ACHN (cell line): ENCODE measurements around the gene TCF4.

ENCODE experiments used
- DNase-seq: peaks from one replicate; pipeline ENCODE4 v3.0.0-alpha.2; 2015
- in situ Hi-C: cut with HindIII; loops from 2 replicates; pipeline ENCODE4 v1.10.0; 2017; ENCODE audit warnings: low sequenced_read_pairs, low pct_ligation_motif_present, low pct_unique_long_range_greater_than_20kb

TCF4 gene

DNA sequence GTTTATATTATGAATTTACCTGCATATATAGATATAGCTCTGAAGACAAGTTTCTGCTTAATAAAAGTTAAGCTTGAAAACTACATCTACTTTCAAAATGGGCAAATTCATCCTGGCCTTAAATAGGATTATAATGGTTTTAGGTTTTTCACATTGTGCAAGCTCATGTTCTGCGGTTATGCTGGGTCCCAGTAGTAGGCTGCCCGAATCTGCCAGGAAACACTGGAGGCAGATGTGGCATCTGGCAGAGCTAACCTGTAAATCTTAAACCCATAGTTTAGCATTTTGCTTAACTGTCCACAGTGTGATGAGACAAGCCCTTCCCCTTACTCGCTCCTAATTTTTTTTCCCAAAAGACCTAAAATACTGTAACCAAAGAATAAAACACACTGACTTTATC is 234.2 kb downstream of the TCF4 start:
- DNase-seq: no peak
- in situ Hi-C loops: no loop called here

DNA sequence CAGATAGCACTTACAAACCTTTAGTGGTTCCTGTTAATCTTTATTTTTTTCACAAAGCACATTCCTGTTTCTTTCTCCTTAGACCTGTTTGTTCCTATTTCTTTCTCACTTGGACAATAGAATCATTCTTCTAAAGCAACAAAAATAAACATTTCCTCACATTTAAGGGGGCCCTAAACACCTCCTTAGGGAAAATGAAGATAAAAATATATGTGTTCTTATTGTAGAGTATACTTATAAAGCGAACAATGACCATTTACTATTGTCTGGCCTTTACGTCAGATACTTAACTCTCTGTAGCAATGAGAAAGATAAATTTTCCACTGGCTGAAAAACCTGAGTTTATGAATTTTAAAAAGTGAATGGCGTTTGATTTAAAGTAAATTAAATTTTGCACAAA is 234.6 kb downstream of the TCF4 start:
- in situ Hi-C loops: no loop called here
- no peak for DNase-seq

DNA sequence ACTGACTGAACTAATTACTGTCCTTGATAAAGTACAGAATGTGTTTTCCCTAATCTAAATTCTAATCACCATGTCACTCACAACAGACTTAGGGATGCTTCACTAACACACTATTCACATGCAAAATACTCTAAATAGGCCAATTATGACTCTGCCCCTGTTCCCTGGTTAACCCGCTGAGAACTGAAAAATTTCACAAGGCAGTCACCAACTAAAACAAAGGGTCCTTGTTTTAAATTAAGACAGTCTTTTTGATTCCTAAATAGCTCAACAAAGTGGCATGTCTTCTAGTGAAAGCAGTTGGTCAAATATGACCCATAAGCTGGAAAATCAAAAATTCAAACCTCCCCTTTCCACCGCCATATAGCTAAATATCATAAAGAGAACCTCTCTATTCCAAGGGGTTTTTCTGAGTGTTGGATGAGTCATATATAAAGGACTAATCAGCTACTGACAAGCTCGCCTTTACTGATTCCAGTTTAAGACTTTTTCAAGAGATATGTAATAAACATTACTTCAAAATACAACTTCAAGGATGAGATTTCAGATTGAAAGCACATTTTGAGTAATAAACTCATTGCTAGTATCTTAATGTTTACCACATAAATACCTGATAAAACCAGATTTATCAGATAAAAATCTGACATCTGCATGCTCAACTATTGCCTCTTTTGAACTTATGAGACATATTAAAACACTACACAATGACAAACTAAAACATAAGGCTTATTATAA is 235.8 kb downstream of the TCF4 start:
- in situ Hi-C loops: no loop called here
- no peak for DNase-seq

DNA sequence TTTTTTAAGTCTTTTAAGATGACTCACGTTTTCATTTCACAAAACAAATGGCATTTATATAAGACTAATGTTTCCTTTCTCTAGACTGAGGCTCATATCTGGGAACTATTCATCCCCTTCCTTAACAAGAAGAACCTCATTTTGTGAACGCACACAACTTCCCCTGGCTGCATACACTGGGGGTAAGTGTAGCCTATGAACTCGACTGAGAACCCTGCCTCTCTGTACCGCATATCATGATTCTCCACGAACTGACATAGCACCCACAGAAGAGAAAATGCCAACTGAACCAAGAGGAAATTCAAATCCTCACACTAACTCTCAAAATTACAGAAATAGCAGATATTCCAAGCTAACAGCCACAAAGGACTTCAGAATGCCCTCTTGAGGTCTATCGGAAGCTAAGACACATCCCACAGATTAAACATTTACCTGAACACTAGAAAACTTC is 236.7 kb downstream of the TCF4 start:
- in situ Hi-C loops: no loop called here
- DNase-seq: peak; percentile 20

DNA sequence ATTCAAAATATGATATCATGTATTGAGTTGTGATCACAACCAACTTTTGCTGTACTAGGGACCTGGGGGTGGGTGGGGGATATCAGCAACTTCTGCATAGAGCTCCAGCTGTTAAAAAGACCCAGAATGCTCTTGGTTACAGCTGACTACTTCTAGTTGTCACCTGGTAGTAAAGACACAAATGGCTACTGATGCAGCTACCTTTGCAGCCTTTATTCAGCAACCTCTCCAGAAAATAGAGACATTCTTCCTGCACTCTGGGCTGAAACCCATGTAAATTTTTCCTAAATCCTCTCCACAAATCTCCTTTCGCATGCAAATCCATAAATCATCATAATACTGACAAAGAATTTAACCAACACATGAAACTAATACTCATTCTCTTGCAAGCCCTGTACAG is 238.3 kb downstream of the TCF4 start:
- DNase-seq: no peak
- in situ Hi-C loops: no loop called here

DNA sequence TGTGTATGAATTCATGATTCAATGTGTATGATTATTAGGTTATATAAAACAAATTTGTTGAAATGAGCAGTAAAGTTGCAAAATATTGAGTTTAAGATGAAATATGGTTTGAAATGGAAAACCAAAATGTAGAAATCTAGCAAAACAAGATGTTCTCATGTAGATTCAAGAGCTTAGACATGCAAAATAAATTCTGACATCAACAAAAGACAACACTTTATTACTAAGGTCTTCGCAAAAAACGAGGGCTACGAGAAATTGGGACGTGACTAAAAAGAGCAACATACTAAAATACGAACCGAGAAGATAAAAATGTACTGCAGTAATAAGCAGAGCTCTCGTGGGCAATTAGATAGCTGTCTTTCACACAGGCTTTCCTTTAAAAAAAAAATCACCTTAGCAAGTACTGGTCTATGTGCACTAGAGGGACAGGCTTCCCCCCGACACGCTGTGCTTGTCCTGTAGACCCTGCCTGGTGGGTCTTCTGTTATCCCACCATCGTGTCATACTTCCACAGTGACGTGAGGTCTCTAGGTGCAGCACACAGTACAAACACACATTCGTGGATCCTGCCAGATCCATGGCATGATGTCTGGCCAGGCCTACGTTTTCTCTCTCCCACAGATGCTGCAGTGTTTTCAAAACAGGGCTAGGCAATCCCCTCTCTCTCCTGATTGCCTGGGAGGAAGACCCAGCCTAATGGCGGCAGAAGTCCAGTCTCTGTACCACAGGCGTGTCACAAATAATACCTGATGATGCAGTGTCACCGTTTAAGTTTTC is 240.8 kb downstream of the TCF4 start:
- in situ Hi-C loops: no loop called here
- no peak for DNase-seq

DNA sequence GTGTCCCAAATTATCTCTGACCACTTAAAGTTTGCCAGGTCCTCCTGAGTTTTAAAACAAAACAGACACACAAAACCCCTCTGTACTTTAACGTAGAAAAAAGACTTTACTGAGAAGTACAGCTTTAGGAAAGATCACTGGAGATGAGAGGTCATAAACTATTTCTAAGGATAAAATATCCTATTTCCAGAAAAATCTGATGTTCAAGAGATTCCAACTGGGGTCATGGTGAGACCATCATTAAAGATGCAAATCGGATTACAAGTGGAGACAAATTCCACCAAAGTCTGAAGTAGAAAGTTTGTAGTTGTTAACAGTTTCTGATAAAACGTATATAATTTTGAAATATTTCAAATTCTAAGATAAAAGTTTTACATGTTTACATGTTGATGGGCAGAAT is 241.6 kb downstream of the TCF4 start:
- DNase-seq: no peak
- in situ Hi-C loops: no loop called here

DNA sequence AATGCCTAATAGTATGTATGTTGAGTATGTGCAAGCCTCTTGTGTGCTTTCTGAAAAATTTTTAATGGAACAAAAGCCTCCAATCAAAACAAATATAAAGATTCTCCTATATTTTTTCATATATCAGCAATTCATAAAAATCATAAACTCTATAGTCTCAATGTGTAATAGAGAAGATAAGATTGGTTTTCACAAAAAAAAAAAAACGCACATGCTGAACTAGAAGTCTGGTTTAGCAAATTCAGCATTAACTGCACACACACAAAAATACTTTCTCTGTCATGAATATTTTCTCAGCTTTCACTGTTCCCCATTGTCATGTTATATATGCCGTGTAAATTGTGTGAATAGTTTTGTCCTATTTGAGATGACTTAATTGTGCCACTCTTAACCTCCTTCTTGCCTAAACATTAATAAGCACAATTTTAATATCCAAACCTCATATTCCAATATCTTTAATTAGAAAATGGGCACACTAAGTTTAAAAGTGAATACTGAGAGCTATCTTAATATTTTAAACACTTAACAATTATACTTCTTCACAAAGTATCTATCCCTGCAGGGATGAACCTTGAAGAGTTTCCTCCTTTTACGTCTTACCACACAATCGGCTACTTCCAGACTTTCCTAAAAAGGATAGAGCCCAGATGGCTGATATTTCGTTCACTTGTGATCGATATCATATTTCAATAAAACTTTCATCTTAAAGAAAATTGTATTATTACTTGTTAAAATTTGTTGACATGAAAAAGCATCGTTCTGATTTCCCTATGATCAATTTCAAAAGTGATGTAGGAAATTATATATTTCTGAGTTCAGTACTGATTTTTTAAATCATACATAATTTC is 242.7 kb downstream of the TCF4 start:
- in situ Hi-C loops: no loop called here
- DNase-seq: no peak

DNA sequence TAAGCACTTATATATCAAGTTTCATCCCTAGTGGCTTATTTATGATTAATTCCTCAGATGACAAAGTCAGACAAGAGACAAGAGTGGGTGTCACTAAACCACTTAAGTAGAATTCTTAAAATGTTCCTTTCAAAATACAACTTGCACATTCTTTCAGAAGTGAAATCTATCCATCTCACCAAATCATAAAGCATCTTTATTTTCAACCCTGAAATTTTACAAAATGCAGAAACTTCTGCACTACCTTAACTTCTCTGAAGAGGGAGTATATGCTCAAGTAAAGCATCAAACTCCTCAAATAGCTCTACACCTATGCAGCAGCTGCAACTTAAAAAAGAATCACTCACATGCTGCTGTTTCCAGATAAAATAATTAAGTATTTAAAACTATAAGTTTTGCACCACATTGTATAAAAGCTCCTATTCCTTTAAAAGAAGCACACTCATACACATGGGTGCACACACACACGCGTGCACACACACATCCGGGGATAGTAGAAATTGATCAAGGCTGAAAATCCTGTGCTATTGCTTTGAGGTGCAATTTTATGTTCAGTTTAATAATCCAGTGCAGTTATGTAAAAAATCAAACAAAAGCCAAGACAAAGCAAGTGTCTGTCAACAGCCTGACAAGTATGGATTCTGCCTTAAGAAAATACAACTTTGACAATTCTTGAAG is 244.5 kb downstream of the TCF4 start:
- in situ Hi-C loops: no loop called here
- DNase-seq: peak; percentile 29

DNA sequence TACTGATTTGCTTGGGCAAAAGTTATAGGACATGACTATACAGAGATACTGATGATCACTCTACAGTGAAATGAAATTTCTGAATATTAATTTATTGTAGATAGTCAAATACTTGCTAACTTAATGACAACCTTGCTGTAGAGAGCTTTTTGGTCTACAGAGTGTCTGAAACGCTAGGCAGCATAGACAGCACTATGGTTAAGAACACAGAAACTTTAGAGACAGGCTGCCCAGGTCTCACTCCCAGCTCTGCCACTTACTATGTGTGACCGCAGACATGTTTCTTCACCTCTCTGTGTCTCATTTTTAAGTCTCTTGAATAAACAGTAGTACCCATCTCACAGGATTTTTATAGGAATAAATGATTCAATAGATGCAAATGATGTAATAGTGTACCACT is 247.0 kb downstream of the TCF4 start:
- in situ Hi-C loops: no loop called here
- no peak for DNase-seq

DNA sequence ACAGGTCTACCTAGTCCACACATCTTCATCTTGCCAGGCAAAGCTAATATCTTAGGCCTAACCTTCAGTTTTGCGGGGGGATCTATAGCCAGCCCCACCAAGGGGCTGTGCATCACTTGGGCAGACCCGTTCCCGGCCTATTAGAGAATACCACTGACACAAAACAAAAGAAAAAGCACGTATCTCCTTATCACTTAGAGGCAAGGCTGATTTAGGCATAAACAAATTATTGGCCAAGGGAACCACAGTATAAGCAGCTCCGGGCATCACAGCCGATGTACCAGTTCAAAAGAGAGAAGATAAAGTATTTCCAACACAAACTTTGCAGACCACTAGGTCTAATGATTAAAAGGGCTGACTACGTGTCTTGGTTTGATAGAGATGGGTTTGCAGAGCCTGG is 248.0 kb downstream of the TCF4 start:
- in situ Hi-C loops: no loop called here
- no peak for DNase-seq

DNA sequence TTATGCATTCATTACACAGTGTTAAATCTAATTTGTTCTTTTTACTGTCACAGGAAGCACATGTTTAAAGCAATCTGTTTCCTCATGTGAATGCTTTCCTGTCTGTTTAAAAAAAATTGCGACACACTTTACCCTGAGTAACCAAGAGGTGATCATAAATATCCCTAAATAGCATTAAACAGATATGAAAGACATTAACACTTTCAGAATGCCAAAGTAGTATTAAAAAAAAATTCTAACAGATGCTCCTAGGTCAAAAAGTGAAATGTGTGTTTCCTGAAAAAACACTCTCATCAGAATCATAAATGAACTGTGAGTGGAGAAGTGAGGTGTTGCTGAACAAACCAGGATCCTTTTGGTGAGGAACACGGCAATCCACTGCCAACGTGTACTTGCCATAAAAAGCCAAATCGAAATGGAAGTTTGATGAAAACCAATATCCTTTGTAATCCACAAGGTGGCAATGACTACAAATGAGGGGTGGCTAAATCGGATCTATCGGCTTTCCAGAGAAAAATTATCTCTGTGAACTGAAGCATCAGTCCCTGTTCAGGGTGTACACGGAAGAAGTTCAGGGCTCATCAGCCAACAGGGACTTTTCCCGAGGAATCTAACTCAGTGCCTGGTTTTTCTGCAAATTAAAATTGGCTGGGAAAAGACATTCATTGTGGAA is 248.9 kb downstream of the TCF4 start:
- in situ Hi-C loops: no loop called here
- no peak for DNase-seq

DNA sequence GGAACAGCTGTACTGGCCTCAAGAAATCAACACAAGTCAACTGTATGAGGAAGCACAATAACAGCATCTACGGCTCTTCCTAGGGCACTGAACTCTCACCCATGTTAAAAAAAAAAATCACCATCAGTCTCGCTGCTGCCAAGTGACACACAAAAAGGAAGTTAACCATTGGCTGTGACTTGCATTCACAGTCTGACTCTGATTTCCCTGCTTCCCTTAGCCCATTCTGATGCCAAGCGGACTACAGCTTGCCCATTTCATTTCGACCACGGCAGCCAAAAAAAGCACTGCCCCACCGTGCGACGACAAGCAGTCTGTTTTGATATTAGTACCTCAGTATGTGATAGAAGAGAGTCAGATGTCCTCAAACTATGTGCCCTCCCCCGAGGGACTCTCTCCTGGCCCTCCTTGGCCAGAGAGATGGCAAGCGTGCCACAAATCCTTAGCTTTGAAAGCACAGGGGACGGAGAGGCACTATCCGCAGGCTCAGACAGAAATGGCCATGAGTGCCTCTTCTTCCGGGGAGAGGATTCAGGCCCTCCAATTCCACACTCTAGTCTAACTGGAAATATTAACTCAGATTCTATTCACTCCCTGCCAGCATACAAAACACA is 250.0 kb downstream of the TCF4 start:
- in situ Hi-C loops: no loop called here

DNA sequence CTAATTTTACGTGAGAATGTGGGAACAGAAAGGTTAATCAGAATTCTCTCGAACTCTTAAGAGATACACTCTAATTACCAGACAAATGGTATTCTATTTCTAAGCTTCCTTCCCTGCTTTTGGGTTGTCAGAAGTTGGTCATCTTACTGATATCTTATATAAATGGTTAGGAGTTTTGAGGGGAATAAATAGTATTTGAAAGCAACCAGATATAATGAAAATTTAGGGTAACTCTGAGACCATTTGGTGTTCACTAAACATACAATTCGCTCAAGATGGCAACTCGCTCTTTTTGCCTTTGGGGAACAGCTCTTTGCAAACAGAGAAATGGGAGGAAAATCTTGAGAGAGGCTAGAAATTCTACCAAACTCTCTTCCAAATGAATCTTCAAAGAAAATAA is 250.9 kb downstream of the TCF4 start:
- DNase-seq: no peak
- in situ Hi-C loops: no loop called here

More for the DNA sequence above, 250.0 kb downstream of the TCF4 start:
- DNase-seq: no peak

DNA sequence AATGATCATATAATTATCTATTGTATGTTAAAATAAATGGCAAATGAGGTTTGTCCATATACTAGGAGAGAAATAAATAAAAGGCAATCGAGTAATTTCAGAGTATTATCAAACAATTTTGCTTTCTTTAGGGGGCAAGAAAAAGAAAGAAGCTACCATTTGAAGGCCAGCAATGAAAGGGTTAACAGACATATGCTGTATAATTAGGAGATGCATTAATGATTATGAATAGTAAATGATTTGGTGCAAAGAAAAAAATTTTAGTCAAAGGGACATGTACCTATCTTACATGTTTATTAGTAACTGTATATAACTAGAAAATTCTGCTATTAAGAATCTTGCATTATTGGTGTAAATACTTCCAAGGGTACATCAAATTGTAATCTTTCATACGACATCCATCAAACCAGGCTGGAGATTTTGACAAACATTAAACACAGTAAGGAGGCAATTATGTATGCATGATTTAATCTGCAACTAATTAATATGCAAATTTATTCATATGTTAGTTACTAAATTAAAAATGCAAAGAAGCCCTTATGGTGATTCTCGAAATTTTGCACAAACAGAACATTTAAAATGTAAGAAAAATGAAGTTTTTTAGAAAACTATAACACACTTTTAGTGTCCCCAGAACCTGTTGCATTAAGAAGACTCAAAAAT is 251.4 kb downstream of the TCF4 start:
- in situ Hi-C loops: no loop called here
- DNase-seq: no peak

DNA sequence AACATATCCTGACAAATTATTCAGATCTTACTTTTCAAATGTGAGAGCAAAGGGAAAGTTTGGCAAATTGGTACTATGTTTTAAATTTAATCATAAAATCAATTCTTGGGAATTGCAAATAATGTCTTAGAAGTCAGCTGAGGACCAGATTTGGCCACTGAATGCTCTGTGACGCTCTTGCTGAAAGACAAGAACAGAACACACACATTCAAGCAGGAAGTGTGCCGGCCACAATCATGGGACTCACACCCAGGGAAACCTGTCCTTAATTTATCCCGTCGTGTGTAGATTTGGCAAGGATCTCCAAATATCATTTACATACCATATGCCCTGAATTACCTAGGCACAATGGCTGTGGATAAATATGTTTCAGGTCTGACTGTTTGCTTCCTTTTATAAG is 253.1 kb downstream of the TCF4 start:
- DNase-seq: no peak
- in situ Hi-C loops: no loop called here

DNA sequence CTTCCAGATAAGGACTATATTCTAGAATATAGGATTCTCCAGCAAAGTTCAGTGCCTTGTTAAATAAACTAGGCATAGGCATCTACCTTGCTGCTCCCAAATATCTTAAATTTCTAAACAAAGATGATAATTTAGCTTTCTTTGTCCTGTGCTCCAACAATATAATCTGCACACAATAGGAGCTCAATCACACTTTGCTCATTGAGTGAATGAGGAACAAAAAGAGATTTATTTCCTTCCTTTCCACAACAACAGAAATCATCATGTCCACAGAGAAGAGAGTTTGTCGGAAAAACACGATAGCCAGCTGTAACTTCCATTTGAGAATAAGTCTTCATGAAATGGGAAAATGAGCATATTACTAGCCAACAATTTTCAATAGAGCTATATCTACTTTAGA is 256.7 kb downstream of the TCF4 start:
- DNase-seq: no peak
- in situ Hi-C loops: no loop called here
